ENCODE measurements around the gene NOTCH3.
A peak's percentile ranks its signal among the peaks of the same experiment; 100 is the strongest.

Gene NOTCH3

DNA sequence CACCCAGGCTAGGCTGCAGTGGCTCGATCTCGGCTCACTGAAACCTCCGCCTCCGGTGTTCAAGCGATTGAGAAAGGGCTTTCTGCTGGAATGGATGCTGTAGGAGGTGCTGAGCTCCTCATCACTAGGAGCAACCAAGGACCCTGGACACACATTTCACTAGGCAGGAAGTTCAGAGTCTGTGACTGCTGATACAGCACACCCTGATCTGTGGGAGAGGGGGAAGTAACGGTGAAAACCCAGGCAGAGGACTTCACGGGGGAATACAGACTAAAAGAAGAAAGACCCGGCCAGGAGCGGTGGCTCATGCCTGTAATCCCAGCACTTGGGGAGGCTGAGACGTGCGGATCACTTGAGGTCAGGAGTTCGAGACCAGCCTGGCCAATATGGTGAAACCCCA is 11.9 kb upstream of the NOTCH3 start:
- H3K4me1 ChIP-seq: peaks cover 0 to 74% (median 46%) of the 10 kb centered on the region in 4 donors
- H3K27me3 ChIP-seq: no peaks in the 10 kb centered on the region
- TF ChIP-seq, protein P1, sequence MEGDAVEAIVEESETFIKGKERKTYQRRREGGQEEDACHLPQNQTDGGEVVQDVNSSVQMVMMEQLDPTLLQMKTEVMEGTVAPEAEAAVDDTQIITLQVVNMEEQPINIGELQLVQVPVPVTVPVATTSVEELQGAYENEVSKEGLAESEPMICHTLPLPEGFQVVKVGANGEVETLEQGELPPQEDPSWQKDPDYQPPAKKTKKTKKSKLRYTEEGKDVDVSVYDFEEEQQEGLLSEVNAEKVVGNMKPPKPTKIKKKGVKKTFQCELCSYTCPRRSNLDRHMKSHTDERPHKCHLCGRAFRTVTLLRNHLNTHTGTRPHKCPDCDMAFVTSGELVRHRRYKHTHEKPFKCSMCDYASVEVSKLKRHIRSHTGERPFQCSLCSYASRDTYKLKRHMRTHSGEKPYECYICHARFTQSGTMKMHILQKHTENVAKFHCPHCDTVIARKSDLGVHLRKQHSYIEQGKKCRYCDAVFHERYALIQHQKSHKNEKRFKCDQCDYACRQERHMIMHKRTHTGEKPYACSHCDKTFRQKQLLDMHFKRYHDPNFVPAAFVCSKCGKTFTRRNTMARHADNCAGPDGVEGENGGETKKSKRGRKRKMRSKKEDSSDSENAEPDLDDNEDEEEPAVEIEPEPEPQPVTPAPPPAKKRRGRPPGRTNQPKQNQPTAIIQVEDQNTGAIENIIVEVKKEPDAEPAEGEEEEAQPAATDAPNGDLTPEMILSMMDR (IDR thresholded peaks at IDR 0.05): no peak
- no peaks in the 10 kb centered on the region for H3K9me3 ChIP-seq
- no peak for DNase-seq
- H3K4me3 ChIP-seq: no peak overlapping the region
- intact Hi-C loops (cut with DNase I; ENCODE audit: low total_unique reads): loop anchor here (5.0 kb wide), 1 partner anchor 35 kb away; no protein-coding TSS in a partner anchor
- no peaks in the 10 kb centered on the region for H3K36me3 ChIP-seq
- H3K27ac ChIP-seq: peak overlapping the region; percentile 84 to 86

DNA sequence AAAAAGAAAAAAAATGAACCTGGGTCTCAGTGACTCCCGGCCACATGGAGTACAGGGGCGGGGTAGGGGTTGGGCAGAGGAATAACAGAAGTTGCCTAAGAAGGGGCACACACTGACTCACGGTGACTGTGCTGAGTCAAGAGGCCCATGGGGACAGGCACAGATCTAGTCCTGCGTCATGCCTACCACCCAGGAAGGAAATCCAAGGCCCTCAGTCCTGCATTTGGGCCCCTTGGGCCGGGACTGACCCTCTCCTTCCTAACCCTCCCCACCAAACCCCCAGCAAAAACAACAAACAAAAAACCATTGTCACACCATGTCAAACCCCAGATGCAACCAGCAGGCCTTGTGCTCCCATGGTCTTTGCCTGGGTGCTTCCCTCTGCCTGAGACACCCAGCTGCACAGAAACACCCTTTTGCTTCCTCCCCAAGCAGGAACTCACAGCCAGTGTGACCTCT is 9.6 kb upstream of the NOTCH3 start:
- Histone ChIP-seq H3K9me3 (no peaks in the 10 kb centered on the region), H3K4me1 (peaks cover 0 to 63% (median 42%) of the 10 kb centered on the region in 4 donors), H3K27me3 (no peaks in the 10 kb centered on the region), H3K27ac (peak overlapping the region; percentile 84 to 86), H3K36me3 (no peaks in the 10 kb centered on the region), H3K4me3 (no peak overlapping the region)
- intact Hi-C loops (cut with DNase I; ENCODE audit: low total_unique reads): loop anchor here (5.0 kb wide), 1 partner anchor 37 kb away; no protein-coding TSS in a partner anchor
- peak; percentile 90 to 97 for DNase-seq
- TF ChIP-seq, protein P1 (IDR thresholded peaks at IDR 0.05): no peak

DNA sequence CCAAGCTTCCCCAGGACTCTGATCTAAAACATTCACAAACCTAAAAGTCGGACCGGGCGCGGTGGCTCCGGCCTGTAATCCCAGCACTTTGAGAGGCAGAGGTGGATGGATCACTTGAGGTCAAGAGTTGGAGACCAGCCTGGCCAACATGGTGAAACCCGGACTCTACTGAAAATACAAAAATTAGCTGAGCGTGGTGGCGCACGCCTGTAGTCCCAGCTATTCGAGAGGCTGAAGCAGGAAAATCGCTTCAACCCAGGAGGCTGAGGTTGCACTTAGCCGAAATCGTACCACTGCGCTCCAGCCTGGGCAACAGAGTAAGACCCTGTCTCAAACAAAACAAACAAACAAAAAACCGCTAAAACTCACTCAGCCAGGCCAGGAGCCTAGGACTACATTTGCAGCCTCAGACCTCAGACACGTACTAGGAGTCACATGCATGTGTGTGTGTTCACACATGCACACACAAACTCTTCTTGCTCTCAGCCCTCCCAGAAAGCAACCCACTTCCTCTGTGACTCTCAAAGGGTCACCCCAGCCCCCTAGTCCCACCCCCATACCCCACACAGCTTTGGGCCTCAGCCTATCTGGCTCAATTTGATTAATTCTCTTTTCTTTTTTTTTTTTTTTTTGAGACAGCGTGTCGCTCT is 704 bp upstream of the NOTCH3 start:
- Histone ChIP-seq H3K4me1 (peaks cover 0 to 38% (median 34%) of the 10 kb centered on the region in 4 donors), H3K36me3 (peaks cover 0 to 8% (median 6%) of the 10 kb centered on the region in 3 donors), H3K27ac (peak overlapping the region; percentile 98 to 99), H3K4me3 (peak overlapping the region; percentile 78 to 96), H3K27me3 (no peaks in the 10 kb centered on the region), H3K9me3 (no peaks in the 10 kb centered on the region)
- DNase-seq: no peak
- TF ChIP-seq, protein P1 (IDR thresholded peaks at IDR 0.05): no peak
- intact Hi-C loops (cut with DNase I; ENCODE audit: low total_unique reads): no loop called here

DNA sequence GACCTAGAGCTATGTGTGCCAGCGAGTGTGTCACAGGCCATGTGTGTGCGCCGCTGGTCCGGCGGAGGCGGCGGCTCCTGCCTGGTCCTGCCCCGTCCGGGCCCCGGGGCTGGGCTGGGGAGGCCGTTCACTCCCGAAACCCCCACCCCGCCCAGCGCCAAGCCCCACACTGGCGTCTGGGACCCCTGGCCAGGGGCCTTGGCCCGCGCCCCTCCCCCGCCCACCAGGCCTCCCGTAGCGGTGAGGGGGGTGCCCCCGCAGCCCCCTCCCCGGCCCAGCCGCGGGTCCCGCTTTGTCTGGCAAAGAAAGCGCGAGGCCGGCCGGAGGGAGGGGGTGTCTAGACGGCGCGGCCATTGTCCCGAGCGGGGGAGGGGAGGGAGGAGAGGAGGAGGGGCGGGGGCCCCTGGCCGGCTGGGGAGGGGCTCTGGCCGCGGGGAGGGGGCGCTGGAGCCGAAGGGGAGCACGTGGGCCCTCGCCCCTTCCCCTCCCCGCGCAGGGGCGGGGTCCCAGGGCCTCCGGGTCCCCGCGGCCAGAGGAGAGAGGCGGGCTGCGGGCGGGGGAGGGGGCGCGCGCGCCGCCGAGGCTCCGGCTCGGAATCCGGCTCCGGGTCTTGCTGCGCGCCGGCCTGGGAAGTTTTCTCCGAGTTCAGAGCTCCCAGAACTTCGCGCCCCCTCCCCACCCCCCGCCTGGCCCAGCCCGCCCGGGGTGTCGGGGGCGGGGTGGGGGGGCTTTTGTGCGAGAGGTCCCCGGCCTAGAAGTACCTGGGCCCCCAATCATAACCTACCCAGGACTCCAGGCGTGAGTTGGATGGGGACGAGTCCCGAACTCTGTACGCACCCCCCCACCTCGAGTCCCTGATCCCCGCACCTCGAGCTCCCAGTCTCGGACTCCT is 888 bp downstream of the NOTCH3 start:
- H3K27ac ChIP-seq: peak overlapping the region; percentile 98 to 99
- peak overlapping the region; percentile 78 to 96 for H3K4me3 ChIP-seq
- TF ChIP-seq, protein P1 (IDR thresholded peaks at IDR 0.05): no peak
- intact Hi-C loops (cut with DNase I; ENCODE audit: low total_unique reads): loop anchor here (5.0 kb wide), 1 partner anchor 52 kb away; no protein-coding TSS in a partner anchor
- H3K36me3 ChIP-seq: peaks cover 0 to 12% (median 9%) of the 10 kb centered on the region in 3 donors
- peaks cover 0 to 52% (median 45%) of the 10 kb centered on the region in 4 donors for H3K4me1 ChIP-seq
- peak; percentile 39 to 84 for DNase-seq
- no peaks in the 10 kb centered on the region for H3K27me3 ChIP-seq
- no peaks in the 10 kb centered on the region for H3K9me3 ChIP-seq

DNA sequence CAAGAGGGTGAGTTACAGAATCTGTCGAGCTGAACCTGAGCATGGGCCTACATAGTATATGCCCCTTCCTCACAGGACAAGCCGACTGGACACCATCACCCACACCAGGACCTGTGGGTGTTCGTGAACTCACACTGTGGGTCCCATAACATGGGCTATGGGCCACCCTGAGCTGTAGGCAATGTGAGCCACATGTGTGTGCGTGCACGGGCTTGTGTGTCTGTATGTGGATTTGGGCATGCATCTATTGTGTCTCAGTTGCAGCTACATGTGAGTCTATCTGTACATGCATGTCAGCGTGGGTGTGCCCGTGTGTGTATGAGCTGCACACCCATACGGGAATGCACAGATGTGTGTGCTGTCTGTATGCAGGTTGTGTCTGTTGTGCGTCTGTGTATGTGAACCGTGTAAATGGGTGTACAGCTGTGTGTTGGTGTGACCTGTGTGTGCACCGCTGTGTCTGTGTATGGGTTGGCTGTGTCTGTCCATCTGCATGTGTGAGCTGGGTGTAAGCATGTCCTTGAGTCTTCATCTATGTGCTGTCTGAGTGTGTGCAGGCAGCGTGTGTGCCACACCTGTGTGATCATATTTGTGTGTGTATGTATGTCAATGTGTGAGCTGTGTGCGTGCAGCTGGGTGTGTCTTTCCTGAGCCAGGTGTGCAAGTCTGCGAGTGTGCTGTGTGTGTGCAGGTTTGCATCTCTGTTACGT is 1.7 kb downstream of the NOTCH3 start:
- TF ChIP-seq, protein P1 (IDR thresholded peaks at IDR 0.05): no peak
- Histone ChIP-seq H3K4me3 (peak overlapping the region; percentile 78 to 96), H3K4me1 (peaks cover 0 to 60% (median 52%) of the 10 kb centered on the region in 4 donors), H3K9me3 (no peaks in the 10 kb centered on the region), H3K27ac (peak overlapping the region; percentile 98 to 99), H3K27me3 (no peaks in the 10 kb centered on the region), H3K36me3 (peaks cover 0 to 12% (median 9%) of the 10 kb centered on the region in 3 donors)
- intact Hi-C loops (cut with DNase I; ENCODE audit: low total_unique reads): loop anchor here (5.0 kb wide), 1 partner anchor 53 kb away; no protein-coding TSS in a partner anchor
- DNase-seq: no peak

Data from tibial artery (tissue), 4 donors.